ENCODE measurements around the gene LCN9. TPM values are rescaled to one million over a fixed set of nuclear protein-coding genes. Genes with fewer than 3 reads are reported as not detected.

Gene LCN9
- total RNA-seq, 2 experiments from 2014 or later = not detected

DNA sequence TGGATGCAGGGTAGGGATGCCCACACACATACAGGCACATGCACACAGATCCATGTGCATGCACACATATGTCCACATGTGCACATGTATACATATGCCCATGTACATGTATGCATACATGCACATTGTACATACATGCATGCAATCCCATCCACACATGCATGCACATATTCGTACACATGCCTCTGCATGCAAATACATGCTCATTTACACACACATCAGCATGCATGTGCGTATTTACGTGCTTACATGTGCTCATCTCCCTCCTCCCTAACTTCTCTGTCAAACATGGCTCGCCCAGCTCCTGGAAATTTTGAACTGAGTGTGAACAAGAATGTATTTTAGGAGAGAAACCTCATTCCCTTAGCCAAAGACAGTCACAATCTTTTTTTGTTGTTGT is 45.1 kb downstream of the LCN9 start:
- DNase-seq = no peak
- Mint-ChIP-seq H3K4me1 (ENCODE audit: low read depth) (no peaks in the 10 kb centered on the region), H3K27ac (no peak overlapping the region), H3K36me3 (ENCODE audit: low read depth) (no peaks in the 10 kb centered on the region), H3K9me3 (no peaks in the 10 kb centered on the region), H3K4me3 (no peak overlapping the region), H3K27me3 (ENCODE audit: low read depth) (peaks cover 2% of the 10 kb centered on the region)
- CTCF ChIA-PET = no interaction called here
- intact Hi-C loops (cut with micrococcal nuclease) = loop anchor here (10.0 kb wide), 1 partner anchor 103 kb away; no protein-coding TSS in a partner anchor

GRCh38 chr9:135711391-135711790 is 48.3 kb downstream of the LCN9 start:
- no peak overlapping the region for H3K4me3 Mint-ChIP-seq
- H3K9me3 Mint-ChIP-seq = no peaks in the 10 kb centered on the region
- peaks cover 17% of the 10 kb centered on the region for H3K27me3 Mint-ChIP-seq (ENCODE audit: low read depth)
- no peak for DNase-seq
- CTCF ChIA-PET = interaction anchor here (0.6 kb wide), 1 partner anchor 77 kb away, joined by 5 read pairs; no protein-coding TSS in a partner anchor
- no peaks in the 10 kb centered on the region for H3K4me1 Mint-ChIP-seq (ENCODE audit: low read depth)
- intact Hi-C loops (cut with micrococcal nuclease) = no loop called here
- no peak overlapping the region for H3K27ac Mint-ChIP-seq
- no peaks in the 10 kb centered on the region for H3K36me3 Mint-ChIP-seq (ENCODE audit: low read depth)

DNA sequence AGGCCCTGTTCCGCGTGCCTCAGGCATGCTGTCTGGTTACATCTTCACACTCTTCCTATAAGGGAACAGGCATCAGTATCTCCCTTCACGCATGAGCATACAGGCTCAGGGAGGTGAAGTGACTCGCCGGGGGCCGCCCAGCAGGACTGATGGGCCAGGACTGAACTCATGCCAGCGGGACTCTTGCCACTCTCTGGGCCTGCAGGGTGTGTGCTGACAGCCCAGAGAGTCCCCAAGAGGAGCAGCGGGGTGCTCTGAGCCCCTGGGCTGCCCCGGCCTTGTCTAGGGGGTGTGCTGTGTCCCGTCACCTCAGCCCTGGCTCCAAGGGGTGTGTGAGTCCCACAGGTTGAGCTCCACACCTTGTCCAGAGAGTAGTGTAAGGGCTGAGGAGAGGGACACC is 48.8 kb downstream of the LCN9 start:
- H3K36me3 Mint-ChIP-seq (ENCODE audit: low read depth) = no peaks in the 10 kb centered on the region
- DNase-seq = no peak
- CTCF ChIA-PET = interaction anchor here (0.7 kb wide), 1 partner anchor 67 kb away, joined by 3 read pairs; no protein-coding TSS in a partner anchor
- no peak overlapping the region for H3K27ac Mint-ChIP-seq
- no peak overlapping the region for H3K4me3 Mint-ChIP-seq
- no peaks in the 10 kb centered on the region for H3K9me3 Mint-ChIP-seq
- no peaks in the 10 kb centered on the region for H3K4me1 Mint-ChIP-seq (ENCODE audit: low read depth)
- H3K27me3 Mint-ChIP-seq (ENCODE audit: low read depth) = peaks cover 20% of the 10 kb centered on the region
- intact Hi-C loops (cut with micrococcal nuclease) = no loop called here

GRCh38 chr9:135712613-135713295 is 49.6 kb downstream of the LCN9 start:
- CTCF ChIA-PET = no interaction called here
- DNase-seq = no peak
- H3K27ac Mint-ChIP-seq = no peak overlapping the region
- H3K4me3 Mint-ChIP-seq = no peak overlapping the region
- no peaks in the 10 kb centered on the region for H3K4me1 Mint-ChIP-seq (ENCODE audit: low read depth)
- no peaks in the 10 kb centered on the region for H3K9me3 Mint-ChIP-seq
- no peaks in the 10 kb centered on the region for H3K36me3 Mint-ChIP-seq (ENCODE audit: low read depth)
- H3K27me3 Mint-ChIP-seq (ENCODE audit: low read depth) = peaks cover 20% of the 10 kb centered on the region
- intact Hi-C loops (cut with micrococcal nuclease) = no loop called here

GRCh38 chr9:135714242-135715055 is 51.3 kb downstream of the LCN9 start:
- Mint-ChIP-seq H3K9me3 (no peaks in the 10 kb centered on the region), H3K27me3 (ENCODE audit: low read depth) (peaks cover 20% of the 10 kb centered on the region), H3K36me3 (ENCODE audit: low read depth) (no peaks in the 10 kb centered on the region), H3K4me1 (ENCODE audit: low read depth) (no peaks in the 10 kb centered on the region), H3K4me3 (no peak overlapping the region), H3K27ac (no peak overlapping the region)
- CTCF ChIA-PET = no interaction called here
- intact Hi-C loops (cut with micrococcal nuclease) = no loop called here
- DNase-seq = no peak

DNA sequence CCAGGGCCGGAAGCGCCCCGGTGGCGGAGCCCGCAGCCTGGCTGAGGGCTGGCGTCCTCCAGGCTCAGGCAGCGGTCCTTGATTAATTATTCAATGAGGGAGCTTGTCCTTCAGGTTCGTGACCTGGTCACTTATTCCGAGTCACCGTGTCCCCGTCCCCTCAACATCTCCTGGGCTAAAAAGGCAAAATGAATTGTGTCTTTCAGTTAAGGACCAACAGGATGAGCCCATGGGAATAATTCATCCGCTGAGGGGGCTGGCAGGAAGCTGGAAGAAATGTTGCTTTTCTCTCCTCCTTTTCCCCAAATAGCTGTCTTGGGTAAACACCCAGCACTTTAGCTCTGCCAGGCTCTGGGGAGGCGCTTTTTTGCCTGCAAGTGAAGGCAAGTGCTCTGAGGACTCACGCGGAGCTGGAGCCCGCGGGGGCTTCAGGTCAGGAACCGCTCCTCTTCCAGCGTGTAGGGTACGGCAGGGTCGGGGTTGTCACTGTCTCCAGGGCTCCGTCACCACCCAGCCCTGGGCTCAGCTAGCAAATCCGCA is 52.0 kb downstream of the LCN9 start:
- Mint-ChIP-seq H3K36me3 (ENCODE audit: low read depth) (no peaks in the 10 kb centered on the region), H3K27me3 (ENCODE audit: low read depth) (peaks cover 20% of the 10 kb centered on the region), H3K4me3 (no peak overlapping the region), H3K4me1 (ENCODE audit: low read depth) (no peaks in the 10 kb centered on the region), H3K27ac (no peak overlapping the region), H3K9me3 (no peaks in the 10 kb centered on the region)
- intact Hi-C loops (cut with micrococcal nuclease) = no loop called here
- CTCF ChIA-PET = interaction anchor here (1.2 kb wide), 1 partner anchor 112 kb away, joined by 3 read pairs; no protein-coding TSS in a partner anchor
- DNase-seq = no peak

DNA sequence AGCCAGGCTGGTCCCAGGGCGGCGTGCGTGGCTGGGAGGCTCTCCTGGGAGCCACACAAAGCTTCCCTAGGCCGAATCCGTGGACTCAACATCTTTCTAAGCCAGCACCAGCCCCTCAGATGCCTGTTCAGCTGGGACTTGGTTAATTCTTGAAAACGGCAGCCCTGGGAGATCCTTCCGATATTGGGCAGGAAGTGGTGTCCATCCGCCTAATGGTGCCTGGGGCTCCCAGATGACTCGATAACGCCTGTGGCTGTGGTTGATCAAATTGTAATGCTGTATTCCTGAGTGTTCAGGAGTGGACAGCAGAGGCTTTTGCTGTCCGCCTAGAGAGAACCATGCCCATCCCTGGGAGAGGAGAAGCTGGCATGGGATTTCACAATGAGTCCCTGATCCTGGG is 52.9 kb downstream of the LCN9 start:
- H3K4me1 Mint-ChIP-seq (ENCODE audit: low read depth) = no peaks in the 10 kb centered on the region
- H3K27me3 Mint-ChIP-seq (ENCODE audit: low read depth) = peaks cover 20% of the 10 kb centered on the region
- intact Hi-C loops (cut with micrococcal nuclease) = no loop called here
- no peaks in the 10 kb centered on the region for H3K9me3 Mint-ChIP-seq
- CTCF ChIA-PET = interaction anchor here (1.2 kb wide), 1 partner anchor 113 kb away, joined by 3 read pairs; no protein-coding TSS in a partner anchor
- H3K27ac Mint-ChIP-seq = no peak overlapping the region
- no peak overlapping the region for H3K4me3 Mint-ChIP-seq
- H3K36me3 Mint-ChIP-seq (ENCODE audit: low read depth) = no peaks in the 10 kb centered on the region
- DNase-seq = no peak

Other genes with a start within 250 kb of the LCN9 start
- gene PPP1R26, start 183.5 kb upstream of the LCN9 start, total RNA-seq = under 1 TPM; 0.29 to 0.32 TPM
- 10 to 100 TPM; 36.9 to 40.7 TPM for gene MRPS2, start 162.6 kb upstream of the LCN9 start, total RNA-seq
- gene LCN1, start 141.9 kb upstream of the LCN9 start, total RNA-seq = under 1 TPM in 1 of 2 experiments, not detected in 1; 0.29 TPM
- not detected for gene OBP2A, start 117.2 kb upstream of the LCN9 start, total RNA-seq
- not detected for gene PAEP, start 101.6 kb upstream of the LCN9 start, total RNA-seq
- not detected for gene GLT6D1, start 23.8 kb upstream of the LCN9 start, total RNA-seq
- gene SOHLH1, start 36.2 kb downstream of the LCN9 start, total RNA-seq = not detected
- not detected for gene KCNT1, start 38.9 kb downstream of the LCN9 start, total RNA-seq
- gene CAMSAP1, start 244.2 kb downstream of the LCN9 start, total RNA-seq = 10 to 100 TPM; 32.6 to 35.2 TPM